H1 (cell line): ENCODE measurements around the gene MACIR.

Experiments
- CHD2 ChIP-seq: IDR thresholded peaks from 2 replicates; pipeline ENCODE4 v1.6.1; 2012; ENCODE audit warnings: low read length, improper control_type of control experiment
- EZH2 ChIP-seq: fragments of 200-600 bp; sonication (generic); IDR thresholded peaks from 2 replicates; pipeline ENCODE4 v1.7.1; 2012; ENCODE audit warnings: low read depth, mild to moderate bottlenecking, moderate library complexity, low read length, inconsistent platforms; ENCODE audit not compliant: severe bottlenecking
- FOSL1 ChIP-seq: IDR thresholded peaks from 2 replicates; pipeline ENCODE4 v1.6.1; 2011; ENCODE audit warnings: mild to moderate bottlenecking, low read depth, low read length, moderate library complexity; ENCODE audit not compliant: insufficient read depth
- POLR2AphosphoS5 ChIP-seq: IDR thresholded peaks from 2 replicates; pipeline ENCODE4 v1.6.1; 2011; ENCODE audit warnings: low read depth, low read length
- SP4 ChIP-seq: IDR thresholded peaks from 2 replicates; pipeline ENCODE4 v1.6.1; 2012; ENCODE audit warnings: low read length, inconsistent platforms
- TF ChIP-seq, protein P1 (sequence below): IDR thresholded peaks from 2 replicates; pipeline ENCODE4 v1.6.1; 2012; ENCODE audit warnings: inconsistent platforms
- TF ChIP-seq, protein P2 (sequence below), 3 experiments: IDR thresholded peaks; 1 replicate in 2 of 3; 2 replicates in 1 of 3; pipeline versions ENCODE4 v1.5.1 to v1.6.1; 2011; ENCODE audit warnings: low read length in 3 of 3, mild to moderate bottlenecking in 3 of 3, inconsistent platforms in 2 of 3, low read depth in 1 of 3, moderate library complexity in 1 of 3; ENCODE audit not compliant: insufficient read depth in 1 of 3; ENCODE audit errors: control extremely low read depth in 1 of 3

DNA sequence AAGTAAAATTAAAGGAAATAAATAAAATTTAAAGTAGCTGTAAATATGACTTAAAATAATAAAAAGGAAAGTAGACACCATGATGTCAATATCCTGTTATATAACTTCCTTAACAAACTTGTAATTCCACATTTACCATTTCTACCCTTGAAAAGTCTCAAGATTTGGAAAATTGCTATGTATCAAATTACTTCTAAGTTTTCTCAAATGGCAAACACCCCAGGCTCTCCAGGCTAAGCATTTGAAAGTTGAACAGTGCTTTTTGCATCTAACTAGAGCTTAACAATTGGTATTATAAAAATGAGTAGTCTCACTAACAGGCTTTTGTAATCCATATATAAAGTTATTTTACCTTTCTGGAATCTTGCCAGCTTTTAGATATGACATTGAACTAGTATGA lies 41.5 kb upstream of the MACIR start:
- TF ChIP-seq FOSL1 (no peak), POLR2AphosphoS5 (no peak), CHD2 (no peak), SP4 (no peak), EZH2 (no peak)
- TF ChIP-seq, protein P1, sequence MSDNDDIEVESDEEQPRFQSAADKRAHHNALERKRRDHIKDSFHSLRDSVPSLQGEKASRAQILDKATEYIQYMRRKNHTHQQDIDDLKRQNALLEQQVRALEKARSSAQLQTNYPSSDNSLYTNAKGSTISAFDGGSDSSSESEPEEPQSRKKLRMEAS: no peak
- TF ChIP-seq, protein P2, sequence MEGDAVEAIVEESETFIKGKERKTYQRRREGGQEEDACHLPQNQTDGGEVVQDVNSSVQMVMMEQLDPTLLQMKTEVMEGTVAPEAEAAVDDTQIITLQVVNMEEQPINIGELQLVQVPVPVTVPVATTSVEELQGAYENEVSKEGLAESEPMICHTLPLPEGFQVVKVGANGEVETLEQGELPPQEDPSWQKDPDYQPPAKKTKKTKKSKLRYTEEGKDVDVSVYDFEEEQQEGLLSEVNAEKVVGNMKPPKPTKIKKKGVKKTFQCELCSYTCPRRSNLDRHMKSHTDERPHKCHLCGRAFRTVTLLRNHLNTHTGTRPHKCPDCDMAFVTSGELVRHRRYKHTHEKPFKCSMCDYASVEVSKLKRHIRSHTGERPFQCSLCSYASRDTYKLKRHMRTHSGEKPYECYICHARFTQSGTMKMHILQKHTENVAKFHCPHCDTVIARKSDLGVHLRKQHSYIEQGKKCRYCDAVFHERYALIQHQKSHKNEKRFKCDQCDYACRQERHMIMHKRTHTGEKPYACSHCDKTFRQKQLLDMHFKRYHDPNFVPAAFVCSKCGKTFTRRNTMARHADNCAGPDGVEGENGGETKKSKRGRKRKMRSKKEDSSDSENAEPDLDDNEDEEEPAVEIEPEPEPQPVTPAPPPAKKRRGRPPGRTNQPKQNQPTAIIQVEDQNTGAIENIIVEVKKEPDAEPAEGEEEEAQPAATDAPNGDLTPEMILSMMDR (IDR thresholded peaks at IDR 0.05; ENCODE audit: control extremely low read depth in 1 of 3, insufficient read depth in 1 of 3, low read depth in 1 of 3, low read length in 3 of 3): no peak
